B cell (primary cell): ENCODE results near the gene PPP1R12B. TPM values are rescaled to one million over a fixed set of nuclear protein-coding genes. Genes with fewer than 3 reads are reported as not detected.

Experiments used
- ATAC-seq: fragments of 200-7000 bp; cut with Tn5 transposase; one replicate; pipeline ENCODE4 v1.10.0; 2021; ENCODE audit warnings: low read depth, mild to moderate bottlenecking, moderate number of reproducible peaks, moderate library complexity
- CTCF ChIA-PET: fragments of 350-600 bp; sonication (Branson Sonifier 250); formaldehyde crosslinking; loops from one replicate; lab custom pipeline; 2021; ENCODE audit warnings: antibody characterized with exemption, inconsistent platforms; lab: Charles Lee
- POLR2A ChIA-PET: fragments of 350-600 bp; sonication (Branson Sonifier 250); formaldehyde crosslinking; loops from one replicate; lab custom pipeline; 2021; ENCODE audit warnings: antibody characterized with exemption; lab: Charles Lee
- DNase-seq: peaks from one replicate; pipeline ENCODE4 v3.0.0; 2013
- H2AFZ ChIP-seq: 2 replicates; pipeline ENCODE4 v1.6.1; 2012; ENCODE audit warnings: mild to moderate bottlenecking, low read depth, low read length; ENCODE audit not compliant: insufficient read depth, poor library complexity, severe bottlenecking
- H3K27ac ChIP-seq, 2 donors: 1 replicate in 1 of 2; 2 replicates in 1 of 2; pipeline ENCODE4 v1.5.1; 2012 to 2013; ENCODE audit warnings: low read length in 2 of 2, mild to moderate bottlenecking in 2 of 2, moderate library complexity in 1 of 2
- H3K27me3 ChIP-seq, 4 experiments: fragments of 200-600 bp in 1 of 4; sonication (generic) in 1 of 4; replicated peaks in 1 of 4; 1 replicate in 2 of 4; 2 replicates in 2 of 4; pipeline versions ENCODE4 v1.6.1 to v1.7.0; 2013 to 2016; ENCODE audit warnings: low read length in 3 of 4, mild to moderate bottlenecking in 2 of 4, mixed read lengths in 1 of 4, moderate library complexity in 1 of 4; ENCODE audit not compliant: insufficient read depth in 4 of 4, control insufficient read depth in 3 of 4; ENCODE audit errors: control extremely low read depth in 1 of 4
- H3K36me3 ChIP-seq, 2 experiments: replicated peaks in 1 of 2; 1 replicate in 1 of 2; 2 replicates in 1 of 2; pipeline versions ENCODE4 v1.6.1 to v1.7.1; 2013; ENCODE audit warnings: low read length in 1 of 2; ENCODE audit not compliant: insufficient read depth in 2 of 2, control insufficient read depth in 1 of 2; ENCODE audit errors: control extremely low read depth in 1 of 2, extremely low read depth in 1 of 2
- H3K4me1 ChIP-seq, 2 donors: fragments of 200-600 bp in 1 of 2; sonication (generic) in 1 of 2; 1 replicate in 1 of 2; 2 replicates in 1 of 2; pipeline versions ENCODE4 v1.5.1 to v1.6.1; 2013 to 2017; ENCODE audit warnings: low read length in 2 of 2; ENCODE audit not compliant: control insufficient read depth in 2 of 2, insufficient read depth in 2 of 2
- H3K4me2 ChIP-seq: replicated peaks from 2 replicates; pipeline ENCODE3; 2012; ENCODE audit warnings: mild to moderate bottlenecking, low read depth, low read length; ENCODE audit not compliant: poor library complexity, severe bottlenecking
- H3K4me3 ChIP-seq, 5 experiments: fragments of 200-600 bp in 1 of 5; sonication (generic) in 1 of 5; 1 replicate in 3 of 5; 2 replicates in 2 of 5; pipeline versions ENCODE4 v1.5.1 to v1.7.0; 2011 to 2016; ENCODE audit warnings: low read length in 4 of 5, mild to moderate bottlenecking in 4 of 5, low read depth in 2 of 5, control low read depth in 1 of 5, moderate library complexity in 1 of 5; ENCODE audit not compliant: insufficient read depth in 1 of 5; ENCODE audit errors: control extremely low read depth in 1 of 5, extremely low read depth in 1 of 5
- H3K79me2 ChIP-seq: fragments of 200-600 bp; sonication (generic); one replicate; pipeline ENCODE4 v1.6.0; 2016; ENCODE audit warnings: low read length; ENCODE audit not compliant: control insufficient read depth, insufficient read depth
- H3K9ac ChIP-seq: fragments of 200-600 bp; sonication (generic); 2 replicates; pipeline ENCODE4 v1.6.1; 2017; ENCODE audit warnings: mild to moderate bottlenecking, low read length, moderate library complexity
- H3K9me3 ChIP-seq, 3 donors: one replicate each; pipeline versions ENCODE4 v1.6.1 to v1.7.1; 2013; ENCODE audit warnings: low read length in 2 of 3; ENCODE audit not compliant: control insufficient read depth in 2 of 3, insufficient read depth in 1 of 3; ENCODE audit errors: control extremely low read depth in 1 of 3
- H4K20me1 ChIP-seq: 2 replicates; pipeline ENCODE4 v1.6.0; 2012; ENCODE audit warnings: mild to moderate bottlenecking, low read length; ENCODE audit not compliant: insufficient read depth, control insufficient read depth, poor library complexity, severe bottlenecking
- H3K27ac Mint-ChIP-seq: one replicate; pipeline ENCODE4 v1.8.0; 2021; ENCODE audit warnings: mixed read lengths
- H3K27me3 Mint-ChIP-seq: one replicate; pipeline ENCODE4 v1.8.0; 2021; ENCODE audit warnings: mixed read lengths
- H3K4me1 Mint-ChIP-seq: one replicate; pipeline ENCODE4 v1.8.0; 2021; ENCODE audit warnings: mixed read lengths
- H3K4me3 Mint-ChIP-seq: one replicate; pipeline ENCODE4 v1.8.0; 2021; ENCODE audit warnings: mixed read lengths
- H3K9me3 Mint-ChIP-seq: one replicate; pipeline ENCODE4 v1.8.0; 2022; ENCODE audit warnings: mixed read lengths; ENCODE audit not compliant: insufficient read depth
- EZH2 ChIP-seq: IDR thresholded peaks from 2 replicates; pipeline ENCODE4 v1.6.1; 2012; ENCODE audit warnings: borderline replicate concordance, low read depth, mild to moderate bottlenecking, moderate library complexity, low read length; ENCODE audit not compliant: insufficient read depth, poor library complexity, severe bottlenecking
- WGBS: methylation state at CpG from one replicate; pipeline ENCODE4 v1.1.5; 2013; ENCODE audit warnings: missing lambda C conversion rate; ENCODE audit not compliant: insufficient coverage; 5-methylcytosine and 5-hydroxymethylcytosine counted together
- intact Hi-C: fragments of 100-400 bp; cut with micrococcal nuclease; formaldehyde crosslinking; loops from one replicate; pipeline ENCODE4 v1.10.0; 2022
- polyA plus RNA-seq: library from polyadenylated mRNA; depleted of rRNA; stranded (reverse); fragments of >200 nt; gene quantifications from 2 replicates; pipeline ENCODE4 v1.2.3, GENCODE V29; 2012
- total RNA-seq, 2 donors: library from RNA; stranded (reverse); fragments of 120-200 nt in 1 of 2; gene quantifications; 1 replicate in 1 of 2; 2 replicates in 1 of 2; pipeline versions ENCODE4 v1.2.3 to v1.2.4, GENCODE V29; 2013 to 2022
- TF ChIP-seq, protein P1 (sequence below): fragments of 200-600 bp; IDR thresholded peaks from one replicate; pipeline ENCODE4 v1.8.0; 2022; ENCODE audit warnings: antibody characterized with exemption, mild to moderate bottlenecking

The PPP1R12B gene
- total and polyA plus RNA-seq, 2 donors (not counting 1 experiment from before 2014, with no cell fraction given): 7.1 to 49.6 TPM

DNA sequence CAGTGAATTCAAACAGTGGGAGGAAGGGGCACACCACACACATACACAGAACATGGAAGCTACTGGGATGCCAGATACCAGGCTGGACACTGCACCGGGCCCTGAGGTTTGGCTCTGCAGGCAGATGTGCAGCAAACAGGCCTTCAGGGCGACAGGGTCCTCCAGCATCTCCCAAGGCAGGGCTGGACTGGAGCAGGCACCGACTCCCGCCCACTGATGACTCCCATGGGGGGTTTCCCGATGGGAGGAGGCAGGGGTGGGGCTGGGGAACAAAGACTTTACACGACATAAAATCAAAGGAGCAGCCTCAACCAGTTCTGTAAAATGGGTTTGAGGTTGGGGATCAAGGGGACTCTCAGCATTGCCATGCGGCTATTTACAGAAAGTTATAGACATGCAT is 243.6 kb downstream of the PPP1R12B start:
- ChIA-PET CTCF (no interaction called here), POLR2A (no interaction called here)
- Histone ChIP-seq H3K36me3 (no peaks in the 10 kb centered on the region), H3K79me2 (no peaks in the 10 kb centered on the region), H3K4me3 (no peak overlapping the region), H4K20me1 (no peaks in the 10 kb centered on the region), H3K4me2 (no peak overlapping the region), H3K9ac (no peak overlapping the region), H3K4me1 (peaks cover 10 to 19% of the 10 kb centered on the region in 2 donors), H3K27me3 (no peaks in the 10 kb centered on the region), H2AFZ (no peak overlapping the region), H3K9me3 (no peaks in the 10 kb centered on the region), H3K27ac (no peak overlapping the region)
- WGBS: 100% methylated on average over 5 of the region's 7 CpGs
- no peak for DNase-seq
- no peak for TF ChIP-seq EZH2
- TF ChIP-seq, protein P1, sequence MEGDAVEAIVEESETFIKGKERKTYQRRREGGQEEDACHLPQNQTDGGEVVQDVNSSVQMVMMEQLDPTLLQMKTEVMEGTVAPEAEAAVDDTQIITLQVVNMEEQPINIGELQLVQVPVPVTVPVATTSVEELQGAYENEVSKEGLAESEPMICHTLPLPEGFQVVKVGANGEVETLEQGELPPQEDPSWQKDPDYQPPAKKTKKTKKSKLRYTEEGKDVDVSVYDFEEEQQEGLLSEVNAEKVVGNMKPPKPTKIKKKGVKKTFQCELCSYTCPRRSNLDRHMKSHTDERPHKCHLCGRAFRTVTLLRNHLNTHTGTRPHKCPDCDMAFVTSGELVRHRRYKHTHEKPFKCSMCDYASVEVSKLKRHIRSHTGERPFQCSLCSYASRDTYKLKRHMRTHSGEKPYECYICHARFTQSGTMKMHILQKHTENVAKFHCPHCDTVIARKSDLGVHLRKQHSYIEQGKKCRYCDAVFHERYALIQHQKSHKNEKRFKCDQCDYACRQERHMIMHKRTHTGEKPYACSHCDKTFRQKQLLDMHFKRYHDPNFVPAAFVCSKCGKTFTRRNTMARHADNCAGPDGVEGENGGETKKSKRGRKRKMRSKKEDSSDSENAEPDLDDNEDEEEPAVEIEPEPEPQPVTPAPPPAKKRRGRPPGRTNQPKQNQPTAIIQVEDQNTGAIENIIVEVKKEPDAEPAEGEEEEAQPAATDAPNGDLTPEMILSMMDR: no peak
- Mint-ChIP-seq H3K27me3 (no peaks in the 10 kb centered on the region), H3K9me3 (no peaks in the 10 kb centered on the region), H3K4me1 (peaks cover 32% of the 10 kb centered on the region), H3K4me3 (no peak overlapping the region), H3K27ac (no peak overlapping the region)
- ATAC-seq: no peak
- intact Hi-C loops: no loop called here

DNA sequence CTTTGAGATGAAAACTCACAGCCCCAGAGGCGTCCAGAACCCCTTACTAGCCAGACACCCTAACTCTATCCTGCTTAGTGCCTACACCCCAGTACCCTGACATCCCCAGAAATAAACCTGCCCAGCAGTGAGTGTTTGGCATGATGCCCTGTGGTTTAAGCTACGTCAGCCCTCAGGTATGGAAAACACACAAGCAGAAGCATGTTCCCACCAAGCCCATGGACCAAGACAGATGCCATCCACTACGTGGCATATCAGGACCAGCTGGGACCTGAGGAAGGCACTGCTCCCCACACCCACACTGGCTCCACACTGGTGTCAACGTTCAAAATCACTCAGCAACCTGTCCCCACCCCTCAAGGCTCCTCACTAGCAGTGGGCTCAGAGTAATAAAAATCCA is 245.3 kb downstream of the PPP1R12B start:
- H3K79me2 ChIP-seq: no peaks in the 10 kb centered on the region
- H3K4me2 ChIP-seq: no peak overlapping the region
- H4K20me1 ChIP-seq: no peaks in the 10 kb centered on the region
- no peaks in the 10 kb centered on the region for H3K27me3 Mint-ChIP-seq
- no peak overlapping the region for H3K9ac ChIP-seq
- no peaks in the 10 kb centered on the region for H3K27me3 ChIP-seq
- CTCF ChIA-PET: no interaction called here
- TF ChIP-seq, protein P1: no peak
- TF ChIP-seq EZH2: no peak
- H3K4me3 ChIP-seq: no peak overlapping the region
- POLR2A ChIA-PET: no interaction called here
- no peaks in the 10 kb centered on the region for H3K36me3 ChIP-seq
- peaks cover 31% of the 10 kb centered on the region for H3K4me1 Mint-ChIP-seq
- peaks cover 14 to 23% of the 10 kb centered on the region in 2 donors for H3K4me1 ChIP-seq
- no peak overlapping the region for H3K4me3 Mint-ChIP-seq
- no peak overlapping the region for H2AFZ ChIP-seq
- intact Hi-C loops: no loop called here
- DNase-seq: no peak
- no peak for ATAC-seq
- H3K9me3 Mint-ChIP-seq: no peaks in the 10 kb centered on the region
- H3K27ac ChIP-seq: no peak overlapping the region
- H3K9me3 ChIP-seq: no peaks in the 10 kb centered on the region
- no peak overlapping the region for H3K27ac Mint-ChIP-seq
- WGBS: 82% methylated on average over 4 of the region's 4 CpGs
